PC-3 (cell line): ENCODE measurements around the gene JDP2.

Experiments used
- CTCF ChIP-seq: fragments of 300-600 bp; sonication (generic); conservative IDR thresholded peaks from 2 replicates; pipeline ENCODE4 v1.5.1; 2017; ENCODE audit warnings: antibody characterized with exemption, low read depth, mild to moderate bottlenecking, low read length
- EZH2 ChIP-seq: fragments of 300-600 bp; sonication (generic); IDR thresholded peaks from one replicate; pipeline ENCODE4 v1.6.1; 2017; ENCODE audit warnings: antibody characterized with exemption, mild to moderate bottlenecking, low read length; ENCODE audit not compliant: unreplicated experiment

- no peak for TF ChIP-seq CTCF
- TF ChIP-seq EZH2 = no peak
These were observed 20.4 kb downstream of the JDP2 start for GRCh38 chr14:75448209-75448608.
